GM18508 (cell line): Measurements from ENCODE around the gene ACER1.
"Not testable (repeated sequence)": the region's sequence is repeated elsewhere in the genome, so short reads cannot be mapped to it uniquely, and the experiment has no call there.

Experiments
- ATAC-seq: cut with Tn5 transposase; IDR thresholded peaks from one replicate; pipeline ENCODE4 v1.9.1; 2021; ENCODE audit warnings: moderate number of reproducible peaks; ENCODE audit not compliant: insufficient read depth, unreplicated experiment

Gene ACER1, protein sequence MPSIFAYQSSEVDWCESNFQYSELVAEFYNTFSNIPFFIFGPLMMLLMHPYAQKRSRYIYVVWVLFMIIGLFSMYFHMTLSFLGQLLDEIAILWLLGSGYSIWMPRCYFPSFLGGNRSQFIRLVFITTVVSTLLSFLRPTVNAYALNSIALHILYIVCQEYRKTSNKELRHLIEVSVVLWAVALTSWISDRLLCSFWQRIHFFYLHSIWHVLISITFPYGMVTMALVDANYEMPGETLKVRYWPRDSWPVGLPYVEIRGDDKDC

DNA sequence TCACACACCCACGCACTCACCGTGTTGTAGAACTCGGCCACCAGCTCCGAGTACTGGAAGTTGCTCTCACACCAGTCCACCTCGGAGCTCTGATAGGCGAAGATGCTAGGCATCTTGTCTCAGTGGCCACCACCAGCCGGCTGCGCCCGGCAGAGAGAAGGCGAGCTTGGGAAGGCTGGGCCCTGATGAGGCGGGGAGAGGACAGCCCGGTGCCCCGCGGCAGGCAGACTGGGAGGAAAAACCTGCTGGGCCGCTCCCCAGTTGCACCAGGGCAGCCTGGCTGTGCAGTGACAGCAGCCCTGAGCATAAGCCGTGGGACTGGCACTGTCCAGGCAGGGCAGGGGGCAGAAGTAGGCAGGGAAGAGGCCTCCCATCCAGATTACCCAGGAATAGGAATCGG, at the start of gene ACER1:
Gene ACER1 (minus strand): TSS at position 174 of the 400 bp plus-strand sequence. CDS start 61 bp downstream, at position 113.
- no peak for ATAC-seq

DNA sequence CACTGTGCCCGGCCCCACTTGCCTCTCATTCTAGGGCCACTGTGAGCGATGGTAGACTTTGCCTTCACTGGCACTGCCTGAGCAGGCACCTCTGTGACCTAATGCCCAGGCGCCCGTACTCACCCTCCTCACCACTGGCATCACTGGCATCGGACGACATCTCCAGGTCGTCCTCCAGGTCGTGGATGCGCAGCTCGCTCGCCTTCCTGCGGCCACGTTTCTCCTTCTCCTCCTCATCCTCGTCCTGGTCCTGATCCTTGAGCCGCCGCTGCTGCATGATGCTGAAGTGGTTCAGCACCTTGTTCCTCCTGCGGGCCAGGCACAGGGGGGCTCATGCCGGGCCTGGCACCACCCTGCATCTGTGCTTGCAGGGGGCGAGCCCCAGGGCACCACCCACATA, 49.8 kb upstream of the ACER1 start:
- ATAC-seq = no peak

DNA sequence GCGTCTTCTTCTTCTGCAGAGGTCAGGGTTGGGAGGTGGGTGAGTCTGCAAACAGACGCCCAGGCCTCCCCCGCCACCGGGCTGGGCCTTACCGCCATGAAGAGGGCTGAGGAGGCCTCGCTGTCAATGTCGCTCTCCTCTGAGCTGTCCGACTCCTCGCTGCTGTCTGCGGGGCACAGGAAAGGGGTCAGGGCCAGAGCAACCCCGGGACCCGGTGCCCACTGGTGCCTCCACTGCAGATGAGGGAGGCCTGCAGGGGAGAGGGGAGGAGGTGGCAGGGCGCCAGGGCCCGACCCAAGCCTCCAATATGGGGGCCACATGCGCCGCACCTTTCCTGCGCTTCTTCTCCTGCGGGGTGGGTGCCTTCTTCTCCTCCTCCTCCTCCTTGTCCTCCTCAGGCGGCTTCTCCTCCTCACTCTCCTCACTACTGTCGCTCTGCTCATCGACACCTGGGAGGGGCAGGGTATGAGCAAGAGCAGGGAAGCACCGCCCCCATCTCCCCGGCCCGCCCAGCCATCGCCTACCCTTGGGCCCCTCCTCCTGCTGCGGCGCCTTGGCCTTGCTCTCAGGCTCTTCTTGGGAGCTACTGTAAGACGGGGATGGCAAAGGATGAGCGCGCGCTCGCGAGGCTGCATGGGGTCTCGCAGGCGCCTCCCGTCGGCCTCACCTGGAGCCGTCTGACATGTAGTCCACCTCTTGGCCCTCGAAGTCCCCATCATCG, 47.8 kb upstream of the ACER1 start:
- no peak for ATAC-seq

DNA sequence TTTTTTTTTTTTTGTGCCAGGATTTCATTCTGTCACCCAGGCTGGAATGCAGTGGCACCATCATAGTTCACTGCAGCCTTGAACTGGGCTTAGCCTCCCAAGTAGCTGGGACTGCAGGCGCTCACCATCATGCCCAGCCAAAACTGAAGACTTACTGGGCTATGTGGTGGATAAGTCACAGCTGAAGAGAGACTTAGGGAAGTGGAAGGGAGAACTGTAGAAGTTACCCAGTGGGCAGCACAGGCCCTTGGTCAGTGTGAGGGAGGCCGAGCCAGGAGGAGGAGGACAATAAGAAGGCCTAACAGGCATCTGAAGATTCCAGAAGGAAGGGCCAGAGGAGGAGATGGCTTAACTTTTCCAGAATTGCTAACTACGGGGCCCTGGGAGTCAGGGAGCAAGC, 46.3 kb upstream of the ACER1 start:
- ATAC-seq = no peak

DNA sequence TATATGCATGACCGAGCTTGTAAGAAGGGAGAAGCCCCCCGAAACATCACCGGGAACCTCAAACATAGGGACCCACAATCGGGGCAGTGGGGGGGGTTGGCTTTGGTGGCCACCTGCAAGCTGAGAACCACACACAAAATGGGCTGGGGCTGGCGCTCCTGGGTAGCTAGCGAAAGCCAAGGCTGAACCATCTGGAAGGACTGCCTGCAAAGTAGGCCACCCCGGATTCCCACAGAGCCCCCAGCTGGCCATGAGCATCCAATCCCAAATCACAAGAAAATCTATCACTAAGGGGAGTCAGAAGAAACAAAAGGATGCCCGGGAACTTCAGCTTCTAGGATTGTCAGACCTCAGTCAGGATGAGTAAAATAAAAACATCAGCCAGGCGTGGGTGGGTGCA, 45.1 kb upstream of the ACER1 start:
- no peak for ATAC-seq

DNA sequence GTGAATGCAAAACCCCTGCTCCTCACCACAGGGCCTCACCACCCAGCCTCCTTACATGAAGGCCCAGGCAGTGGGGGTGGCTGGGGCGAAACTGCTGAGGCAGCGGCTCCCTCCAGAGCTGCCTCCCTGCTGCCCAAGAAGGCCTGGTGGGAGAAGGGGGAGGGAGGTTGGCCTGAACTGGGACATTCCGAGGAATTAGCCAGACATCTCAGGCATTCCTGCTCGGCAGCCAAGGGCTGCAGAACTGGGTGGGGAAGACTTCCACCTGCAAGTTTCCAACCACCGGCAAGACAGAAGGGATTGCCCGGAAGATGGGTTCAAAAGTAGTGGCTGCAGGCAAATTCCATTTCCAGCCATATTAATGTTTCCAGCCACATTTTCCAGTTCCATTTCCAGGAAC, 44.6 kb upstream of the ACER1 start:
- no peak for ATAC-seq

DNA sequence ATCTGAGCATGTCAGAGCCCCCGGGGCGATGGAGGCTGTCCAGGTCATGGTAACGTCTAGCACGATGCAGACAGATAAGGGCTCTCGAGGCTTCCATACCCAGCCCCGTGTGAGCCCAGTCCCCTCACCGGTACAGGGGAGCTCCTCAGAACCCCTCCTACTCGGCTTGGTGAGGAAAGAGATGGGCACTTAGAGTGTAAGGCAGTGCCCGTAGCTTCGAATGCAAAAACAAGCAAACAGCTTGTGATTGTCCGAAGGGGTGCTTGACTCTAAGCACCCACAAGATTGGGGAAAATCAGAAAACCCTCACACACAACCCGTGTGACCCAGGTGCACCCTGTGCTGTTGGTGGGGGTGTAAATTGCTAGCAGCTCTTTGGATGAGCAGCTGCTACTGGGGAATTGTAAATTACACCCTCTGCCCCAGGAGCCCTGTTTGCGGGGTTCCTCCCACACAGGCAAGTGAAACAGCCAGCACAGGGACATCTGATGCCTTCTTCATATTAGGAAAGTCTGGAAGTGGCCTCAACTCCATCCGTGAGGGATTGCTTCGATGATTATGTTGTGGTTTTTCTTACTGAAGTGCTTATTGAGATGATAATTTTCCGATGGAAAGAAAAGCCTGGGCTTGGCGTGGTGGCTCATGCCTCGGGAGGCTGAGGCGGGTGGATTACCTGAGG, 43.2 kb upstream of the ACER1 start:
- ATAC-seq = no peak

DNA sequence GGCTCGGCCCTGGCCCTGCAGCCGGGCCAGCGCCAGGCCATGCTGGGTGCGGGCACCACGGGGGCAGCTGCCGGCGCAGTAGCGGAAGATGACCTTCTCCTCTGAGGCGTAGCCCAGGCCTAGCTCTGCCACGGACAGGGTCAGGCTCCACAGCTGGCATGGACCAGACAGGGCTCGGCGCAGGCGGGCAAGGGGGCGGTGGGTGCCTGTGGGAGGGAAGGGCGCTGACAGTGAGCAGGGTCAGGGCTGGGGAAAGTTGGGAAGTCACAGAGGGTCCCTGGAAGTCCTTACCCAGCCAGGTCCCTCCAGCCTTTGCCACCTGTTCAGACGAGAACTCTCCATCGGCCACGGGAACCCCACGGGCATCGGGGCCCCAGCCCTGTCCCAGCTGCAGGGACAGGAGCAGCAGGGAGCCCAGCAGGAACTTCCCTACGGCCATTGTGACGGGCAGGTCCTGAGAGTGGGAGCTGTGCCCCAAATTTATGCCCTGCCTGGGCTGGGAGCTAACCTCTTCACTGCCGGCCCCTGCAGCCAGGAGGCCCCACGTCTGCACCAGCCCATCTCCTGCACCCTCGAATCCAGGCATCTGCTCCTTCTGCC, 42.1 kb upstream of the ACER1 start, which contains the start of gene PSPN:
Gene PSPN (minus strand): TSS at position 523 of the 600 bp plus-strand sequence. CDS start 84 bp downstream, at position 439.
- no peak for ATAC-seq

DNA sequence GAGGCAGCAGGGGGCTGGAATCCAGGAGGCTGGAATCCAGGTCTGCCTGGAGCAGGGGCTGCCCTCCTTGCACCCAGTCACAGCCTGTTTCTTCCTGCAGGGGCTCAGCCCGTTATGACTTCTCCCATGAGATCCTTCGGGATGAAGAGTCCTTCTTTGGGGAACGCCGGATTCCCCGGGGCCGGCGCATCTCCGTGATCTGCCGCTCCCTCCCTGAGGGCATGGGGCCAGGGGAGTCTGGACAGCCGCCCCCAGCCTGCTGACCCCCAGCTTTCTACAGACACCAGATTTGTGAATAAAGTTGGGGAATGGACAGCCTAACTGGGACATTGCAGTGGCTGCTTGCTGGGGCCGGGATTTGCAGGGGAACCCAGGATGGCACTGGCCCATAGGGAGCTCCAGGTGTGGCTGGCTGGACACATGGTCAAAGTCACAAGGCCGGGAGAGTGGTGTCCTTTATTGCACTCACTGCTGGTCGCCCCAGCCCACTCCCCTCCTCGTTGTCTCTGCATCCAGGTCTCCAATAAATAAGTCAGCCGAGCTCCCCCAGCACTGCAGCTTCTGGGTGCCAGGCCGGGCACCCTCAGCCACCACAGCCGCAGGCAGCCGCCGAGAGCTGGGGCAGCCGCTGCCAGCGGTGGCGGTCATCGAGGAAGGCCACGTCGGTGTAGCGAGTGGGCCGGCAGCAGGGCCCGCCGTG, 41.4 kb upstream of the ACER1 start:
- no peak for ATAC-seq

DNA sequence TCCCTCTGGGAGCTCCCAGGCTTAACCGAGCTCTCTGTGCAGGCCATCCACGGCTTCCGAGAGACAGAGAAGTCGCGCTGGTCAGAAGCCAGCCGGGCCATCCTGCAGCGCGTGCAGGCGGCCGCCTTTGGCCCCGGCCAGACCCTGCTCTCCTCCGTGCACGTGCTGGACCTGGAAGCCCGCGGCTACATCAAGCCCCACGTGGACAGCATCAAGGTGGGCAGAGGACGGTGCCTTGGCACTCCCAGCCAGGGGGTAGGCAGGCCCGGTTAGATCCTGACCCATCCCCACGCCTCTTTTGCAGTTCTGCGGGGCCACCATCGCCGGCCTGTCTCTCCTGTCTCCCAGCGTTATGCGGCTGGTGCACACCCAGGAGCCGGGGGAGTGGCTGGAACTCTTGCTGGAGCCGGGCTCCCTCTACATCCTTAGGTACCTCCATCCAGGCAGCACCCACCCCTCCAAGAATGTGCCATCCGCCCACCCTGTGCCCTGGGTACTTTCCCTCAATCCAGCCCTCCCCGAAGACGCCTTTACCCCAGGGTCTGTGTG, 40.8 kb upstream of the ACER1 start:
- ATAC-seq = no peak

DNA sequence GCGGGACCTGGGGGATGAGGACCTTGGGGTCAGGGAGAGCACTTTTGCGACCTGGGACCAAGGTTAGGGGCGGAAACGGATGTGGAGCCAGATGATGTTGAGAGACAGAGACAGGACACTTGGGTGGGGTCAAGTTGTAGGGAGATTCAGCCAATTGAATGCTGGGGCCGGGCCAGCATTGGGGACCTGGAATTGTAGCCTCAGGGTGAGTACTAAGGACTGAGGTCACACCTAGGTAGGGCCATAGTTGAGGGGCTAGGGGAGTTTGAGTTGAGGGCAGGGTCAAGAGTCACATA, 40.3 kb upstream of the ACER1 start:
- no peak for ATAC-seq

DNA sequence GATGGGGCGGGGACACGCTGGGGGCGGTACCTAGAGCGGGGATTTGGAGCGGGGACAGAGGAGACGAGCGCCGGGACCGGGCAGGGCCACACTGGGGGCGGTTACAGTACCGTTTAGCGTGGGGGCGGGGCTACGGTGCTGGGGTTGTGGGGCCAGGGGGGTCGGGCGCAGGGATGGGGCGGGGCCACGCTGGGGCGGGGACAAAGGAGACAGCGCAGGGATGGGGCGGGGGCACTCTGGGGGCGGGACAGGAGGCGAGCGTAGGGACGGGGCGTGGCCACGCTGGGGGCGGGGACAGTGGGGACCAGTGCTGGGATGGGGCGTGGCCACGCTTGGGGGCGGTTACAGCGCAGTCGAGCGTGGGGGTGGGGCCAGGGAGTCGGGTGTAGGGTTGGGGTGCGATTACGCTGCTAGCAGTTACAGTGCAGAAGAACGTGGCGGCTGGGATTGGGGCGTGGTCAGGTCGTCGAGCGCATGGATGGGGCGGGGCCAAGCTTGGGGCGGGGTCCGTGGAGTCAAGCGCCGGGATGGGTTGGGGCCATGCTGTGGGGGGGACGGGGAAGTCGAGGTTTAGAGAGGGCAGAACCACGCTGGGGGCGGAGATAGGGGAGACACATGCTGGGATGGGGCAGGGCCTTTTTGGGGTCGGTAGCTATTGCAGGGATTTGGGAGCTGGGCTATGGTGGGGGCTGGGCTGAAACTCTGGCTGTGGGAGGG, 39.8 kb upstream of the ACER1 start:
- ATAC-seq = no peak

DNA sequence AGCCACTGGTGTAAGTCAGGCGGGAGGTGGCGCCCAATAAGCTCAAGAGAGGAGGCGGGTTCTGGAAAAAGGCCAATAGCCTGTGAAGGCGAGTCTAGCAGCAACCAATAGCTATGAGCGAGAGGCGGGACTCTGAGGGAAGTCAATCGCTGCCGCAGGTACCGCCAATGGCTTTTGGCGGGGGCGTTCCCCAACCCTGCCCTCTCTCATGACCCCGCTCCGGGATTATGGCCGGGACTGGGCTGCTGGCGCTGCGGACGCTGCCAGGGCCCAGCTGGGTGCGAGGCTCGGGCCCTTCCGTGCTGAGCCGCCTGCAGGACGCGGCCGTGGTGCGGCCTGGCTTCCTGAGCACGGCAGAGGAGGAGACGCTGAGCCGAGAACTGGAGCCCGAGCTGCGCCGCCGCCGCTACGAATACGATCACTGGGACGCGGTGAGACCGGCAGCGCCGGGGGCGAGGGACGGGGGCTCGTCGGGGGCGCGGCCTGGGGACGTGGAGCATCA, 39.2 kb upstream of the ACER1 start, which contains the start of gene ALKBH7:
Gene ALKBH7 (plus strand): TSS at position 201 of the 502 bp plus-strand sequence. CDS start 27 bp downstream, at position 228.
- peak; percentile 73 for ATAC-seq

DNA sequence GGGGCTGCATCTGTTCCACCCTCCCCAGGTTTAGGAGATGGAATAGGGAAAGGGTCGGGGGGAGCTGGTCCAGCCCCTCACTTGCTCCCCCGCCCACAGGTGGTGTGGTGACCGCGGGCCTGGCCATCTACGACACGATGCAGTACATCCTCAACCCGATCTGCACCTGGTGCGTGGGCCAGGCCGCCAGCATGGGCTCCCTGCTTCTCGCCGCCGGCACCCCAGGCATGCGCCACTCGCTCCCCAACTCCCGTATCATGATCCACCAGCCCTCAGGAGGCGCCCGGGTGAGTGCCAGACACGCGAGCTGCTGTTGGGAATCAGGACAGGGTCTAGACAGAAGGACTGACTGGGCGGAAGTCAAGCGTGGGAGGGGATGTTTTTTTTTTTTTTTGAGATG, 30.9 kb upstream of the ACER1 start:
- no peak for ATAC-seq

DNA sequence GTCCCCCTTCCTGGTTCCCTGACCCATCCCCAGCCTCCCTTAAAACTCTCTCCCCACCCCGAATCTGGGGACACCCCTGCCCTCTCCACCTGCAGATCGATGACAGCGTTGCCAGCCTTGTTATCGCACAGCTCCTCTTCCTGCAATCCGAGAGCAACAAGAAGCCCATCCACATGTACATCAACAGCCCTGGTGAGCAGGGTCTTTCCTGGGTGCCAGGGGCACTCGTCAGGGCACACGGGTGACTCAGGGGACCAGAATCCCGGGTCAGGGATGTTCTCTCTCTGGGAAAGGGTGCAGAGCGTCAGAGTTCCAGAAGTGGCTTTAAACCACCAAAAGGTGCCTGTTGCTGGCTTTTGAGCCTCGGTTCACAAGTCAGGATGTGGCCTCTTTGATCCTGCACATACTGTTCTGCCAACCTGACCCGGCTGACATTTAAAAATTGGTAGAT, 29.0 kb upstream of the ACER1 start:
- ATAC-seq = no peak

DNA sequence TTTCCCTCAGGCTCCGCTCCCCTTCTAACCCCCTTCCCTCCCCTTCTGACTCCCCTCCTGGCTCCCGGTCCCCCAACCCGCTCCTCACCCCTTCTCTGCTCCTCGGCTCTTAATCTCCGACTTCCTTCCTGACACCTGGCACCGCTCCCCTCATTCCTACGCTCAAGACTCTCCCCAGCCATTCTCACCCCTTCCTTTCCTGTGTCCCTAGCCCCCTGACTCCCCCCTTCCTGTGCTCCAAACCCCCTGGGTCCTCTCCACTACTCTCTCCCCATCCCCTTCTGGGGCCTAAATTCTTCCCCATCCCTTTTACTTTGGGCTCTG, 28.6 kb upstream of the ACER1 start:
- ATAC-seq = no peak

DNA sequence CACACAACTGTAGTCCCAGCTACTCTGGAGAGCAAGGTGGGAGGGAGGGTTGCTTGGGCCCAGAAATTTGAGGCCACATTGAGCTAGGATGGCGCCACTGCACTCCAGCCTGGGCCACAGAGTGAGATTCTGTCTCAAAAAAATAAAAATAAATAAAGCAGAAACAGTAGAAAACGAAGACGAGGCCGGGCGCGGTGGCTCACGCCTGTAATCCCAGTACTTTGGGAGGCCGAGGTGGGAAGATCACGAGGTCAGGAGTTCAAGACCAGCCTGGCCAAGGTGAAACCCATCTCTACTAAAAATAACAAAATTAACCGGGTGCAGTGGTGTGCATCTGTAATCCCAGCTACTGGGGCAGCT, 27.4 kb upstream of the ACER1 start:
- ATAC-seq = not testable (repeated sequence)

DNA sequence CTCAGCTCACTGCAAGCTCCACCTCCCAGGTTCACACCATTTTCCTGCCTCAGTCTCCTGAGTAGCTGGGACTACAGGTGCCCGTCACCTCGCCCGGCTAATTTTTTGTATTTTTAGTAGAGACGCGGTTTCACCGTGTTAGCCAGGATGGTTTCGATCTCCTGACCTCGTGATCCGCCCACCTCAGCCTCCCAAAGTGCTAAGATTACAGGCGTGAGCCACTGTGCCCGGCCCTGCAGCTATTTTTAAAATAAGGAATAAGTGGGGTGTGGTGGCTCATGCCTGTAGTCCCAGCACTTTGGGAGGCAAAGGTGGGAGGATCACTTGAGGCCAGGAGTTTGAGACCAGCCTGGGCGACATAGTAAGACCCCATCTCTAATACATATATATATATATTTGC, 27.0 kb upstream of the ACER1 start:
- not testable (repeated sequence) for ATAC-seq

DNA sequence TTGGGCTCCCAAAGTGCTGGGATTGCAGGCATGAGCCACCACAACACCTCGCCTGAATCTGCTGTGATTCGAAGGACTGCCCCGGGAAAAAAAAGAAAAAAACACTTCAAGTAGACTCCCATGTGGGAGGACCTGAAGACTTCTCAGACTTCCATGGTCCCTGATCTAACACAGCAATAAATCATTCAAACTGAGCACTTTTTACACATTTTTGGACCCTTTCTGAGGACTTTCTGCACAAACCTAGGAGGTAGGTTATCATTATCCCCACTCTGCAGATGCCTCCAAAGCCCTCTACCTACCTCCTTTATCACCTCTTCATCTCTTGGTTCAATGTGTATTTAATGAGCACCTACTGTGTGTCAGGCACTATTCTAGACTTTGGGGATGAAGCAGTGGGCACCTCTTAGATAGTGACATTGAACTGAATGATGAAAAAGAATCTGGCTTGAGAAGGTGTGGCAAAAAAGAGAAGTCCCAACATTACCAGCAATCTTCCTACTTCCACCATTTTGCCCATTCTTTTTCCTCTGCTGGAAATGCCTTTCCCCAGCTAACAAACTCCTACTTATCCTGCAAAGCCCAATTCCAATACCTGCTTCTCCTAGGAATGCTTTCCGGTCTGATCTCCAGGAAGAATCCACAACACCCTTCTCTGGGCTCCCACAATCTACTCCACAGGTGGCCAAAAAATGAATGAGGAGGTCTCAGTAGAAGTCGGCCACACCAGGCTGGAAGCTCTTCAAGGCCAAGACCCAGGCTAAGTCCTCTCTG, 26.3 kb upstream of the ACER1 start:
- no peak for ATAC-seq
